DND-41 (cell line): ENCODE results near the gene TRIM41.

ENCODE experiments used
- CTCF ChIP-seq: IDR thresholded peaks from 2 replicates; pipeline ENCODE4 v1.5.1; 2012; ENCODE audit warnings: borderline replicate concordance, low read length, moderate library complexity, mild to moderate bottlenecking; ENCODE audit not compliant: poor library complexity, severe bottlenecking; ENCODE audit errors: extremely low read depth
- EZH2 ChIP-seq: IDR thresholded peaks from 3 replicates; pipeline ENCODE4 v1.6.1; 2012; ENCODE audit warnings: borderline replicate concordance, low read depth, mild to moderate bottlenecking, moderate library complexity, low read length, inconsistent platforms; ENCODE audit not compliant: severe bottlenecking

- TF ChIP-seq CTCF: no peak
- no peak for TF ChIP-seq EZH2
Observed at GRCh38 chr5:181176254-181176952, 46.7 kb upstream of the TRIM41 start.
